HepG2 (cell line): ENCODE results near the gene TARDBP. TPM values are rescaled to one million over a fixed set of nuclear protein-coding genes. Genes with fewer than 3 reads are reported as not detected.

Experiments used
- BHLHE40 ChIP-seq: IDR thresholded peaks from 2 replicates; pipeline ENCODE4 v1.6.1; 2011; ENCODE audit warnings: low read length, improper control_type of control experiment
- CREM ChIP-seq, 2 experiments: sonication (generic) in 1 of 2; formaldehyde crosslinking in 1 of 2; IDR thresholded peaks; 2 replicates each; pipeline versions ENCODE4 v1.4.0 to v1.6.1; 2016 to 2020; ENCODE audit warnings: antibody characterized with exemption in 1 of 2, mild to moderate bottlenecking in 1 of 2, missing genetic modification reagents in 1 of 2
- GTF3A ChIP-seq: sonication (generic); formaldehyde crosslinking; conservative IDR thresholded peaks from 2 replicates; pipeline ENCODE4 v1.4.0; 2020; ENCODE audit warnings: mild to moderate bottlenecking, missing genetic modification reagents
- HNRNPL ChIP-seq: fragments of 200-400 bp; formaldehyde crosslinking; IDR thresholded peaks from 2 replicates; pipeline ENCODE4 v1.6.1; 2017; ENCODE audit warnings: mild to moderate bottlenecking, low read depth, low read length
- KDM6A ChIP-seq: IDR thresholded peaks from 2 replicates; pipeline ENCODE4 v1.6.1; 2016; ENCODE audit warnings: low read depth
- PLRG1 ChIP-seq: fragments of 450-650 bp; conservative IDR thresholded peaks from 2 replicates; pipeline ENCODE4 v1.6.1; 2016
- RAD51 ChIP-seq: fragments of 450-650 bp; IDR thresholded peaks from 2 replicates; pipeline ENCODE4 v1.6.1; 2016; ENCODE audit warnings: borderline replicate concordance
- STAG1 ChIP-seq: sonication (generic); formaldehyde crosslinking; IDR thresholded peaks from 2 replicates; pipeline ENCODE4 v1.4.0; 2020; ENCODE audit warnings: missing genetic modification reagents
- TOE1 ChIP-seq: sonication (generic); formaldehyde crosslinking; IDR thresholded peaks from 2 replicates; pipeline ENCODE4 v1.4.0; 2020; ENCODE audit warnings: mild to moderate bottlenecking, missing genetic modification reagents
- ZBTB7A ChIP-seq: sonication (generic); formaldehyde crosslinking; IDR thresholded peaks from 2 replicates; pipeline ENCODE4 v1.8.0; 2022; ENCODE audit warnings: mild to moderate bottlenecking, missing genetic modification reagents
- ZFP62 ChIP-seq: sonication (generic); formaldehyde crosslinking; IDR thresholded peaks from 2 replicates; pipeline ENCODE4 v1.4.0; 2020; ENCODE audit warnings: missing genetic modification reagents
- ZNF260 ChIP-seq: sonication (generic); formaldehyde crosslinking; IDR thresholded peaks from 2 replicates; pipeline ENCODE4 v1.4.0; 2020; ENCODE audit warnings: missing genetic modification reagents, low read depth, mild to moderate bottlenecking, borderline replicate concordance
- ZNF274 ChIP-seq: sonication (generic); formaldehyde crosslinking; IDR thresholded peaks from 2 replicates; pipeline ENCODE4 v1.5.1; 2020; ENCODE audit warnings: mild to moderate bottlenecking, missing genetic modification reagents
- ZNF598 ChIP-seq: sonication (generic); formaldehyde crosslinking; IDR thresholded peaks from 2 replicates; pipeline ENCODE4 v1.5.1; 2020; ENCODE audit warnings: mild to moderate bottlenecking, missing genetic modification reagents, borderline replicate concordance
- ZNF629 ChIP-seq: sonication (generic); formaldehyde crosslinking; conservative IDR thresholded peaks from 2 replicates; pipeline ENCODE4 v1.5.0; 2020; ENCODE audit warnings: missing genetic modification reagents
- polyA plus RNA-seq, 8 experiments: library from polyadenylated mRNA; depleted of rRNA in 3 of 8; stranded (reverse) in 7 of 8; unstranded in 1 of 8; fragments of >200 nt; fragmentation: Illumina TruSeq in 4 of 8; extraction: Trizol in 4 of 8; gene quantifications; 2 replicates each; pipeline versions ENCODE4 v1.2.1 to v1.2.3, GENCODE V29; 2011 to 2016; ENCODE audit warnings: low read depth in 4 of 8, missing spikeins in 1 of 8, mixed read lengths in 1 of 8; ENCODE audit not compliant: insufficient read depth in 1 of 8
- total RNA-seq, 5 experiments: library from RNA; depleted of rRNA; stranded (reverse); fragments of >200 nt; fragmentation: Illumina TruSeq; extraction: Trizol; gene quantifications; 2 replicates each; pipeline ENCODE4 v1.2.3, GENCODE V29; 2016; ENCODE audit warnings: low read depth in 1 of 5
- TF ChIP-seq, protein P1 (sequence below): IDR thresholded peaks from 2 replicates; pipeline ENCODE4 v1.6.1; 2016; ENCODE audit warnings: control low read depth
- TF ChIP-seq, protein P2 (sequence below): sonication (generic); formaldehyde crosslinking; IDR thresholded peaks from 2 replicates; pipeline ENCODE4 v1.5.0; 2020; ENCODE audit warnings: missing genetic modification reagents
- TF ChIP-seq, protein P3 (sequence below): sonication (generic); formaldehyde crosslinking; IDR thresholded peaks from 2 replicates; pipeline ENCODE4 v1.4.0; 2020; ENCODE audit warnings: missing genetic modification reagents
- TF ChIP-seq, protein P4 (sequence below): sonication (generic); formaldehyde crosslinking; IDR thresholded peaks from 2 replicates; pipeline ENCODE4 v1.4.0; 2020; ENCODE audit warnings: missing genetic modification reagents, low read depth, mild to moderate bottlenecking, borderline replicate concordance
- TF ChIP-seq, protein P5 (sequence below): sonication (generic); formaldehyde crosslinking; conservative IDR thresholded peaks from 2 replicates; pipeline ENCODE4 v1.4.0; 2020; ENCODE audit warnings: missing genetic modification reagents
- TF ChIP-seq, protein P6 (sequence below): sonication (generic); formaldehyde crosslinking; IDR thresholded peaks from 2 replicates; pipeline ENCODE4 v1.8.1; 2023; ENCODE audit warnings: missing genetic modification reagents, mild to moderate bottlenecking, borderline replicate concordance

TARDBP gene
- total and polyA plus RNA-seq, 2 of the 13 experiments (the other 11 are each of a cell fraction or from before 2014, with no cell fraction given): 62.4 to 93.0 TPM

DNA sequence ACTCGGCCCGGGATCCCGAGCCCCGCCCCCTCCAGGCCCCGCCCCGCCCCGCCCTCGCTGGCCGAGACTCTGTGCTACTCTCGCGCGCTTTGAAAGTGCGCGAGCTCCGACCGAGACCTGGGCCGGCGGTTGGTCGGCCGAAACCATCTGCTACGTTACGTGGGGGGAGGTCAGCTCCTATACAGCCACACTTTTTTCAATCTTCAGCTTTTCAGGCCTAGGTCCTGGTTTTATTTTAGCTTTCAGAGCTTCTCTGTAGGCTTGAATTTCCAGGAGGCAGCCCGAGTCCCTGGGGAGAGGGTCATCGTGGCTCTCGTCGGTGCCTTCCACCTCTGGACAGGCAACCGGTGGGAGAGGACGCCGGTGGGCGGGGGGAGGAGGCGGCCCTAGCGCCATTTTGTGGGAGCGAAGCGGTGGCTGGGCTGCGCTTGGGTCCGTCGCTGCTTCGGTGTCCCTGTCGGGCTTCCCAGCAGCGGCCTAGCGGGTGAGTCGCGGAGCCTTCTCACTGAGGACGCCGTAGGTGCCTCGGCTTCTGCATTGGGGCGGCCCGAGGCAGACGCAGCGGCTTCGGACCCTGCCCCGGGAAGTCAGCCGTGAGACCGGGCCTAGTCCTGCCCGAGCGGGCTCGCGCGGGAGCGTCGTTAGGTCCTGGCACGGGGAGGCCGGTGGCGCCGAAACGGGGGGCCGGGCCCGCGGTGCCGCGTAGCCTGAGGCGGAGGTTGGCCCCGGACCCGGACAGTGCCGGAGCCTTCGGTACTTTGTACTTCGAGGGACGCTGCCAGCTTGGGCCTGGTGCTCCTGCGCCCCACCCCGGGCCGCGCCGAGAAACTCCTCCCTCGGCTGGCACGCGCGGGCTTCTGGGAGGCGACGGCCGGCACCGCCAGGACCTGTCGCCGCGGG is at the start of gene TARDBP (continued):
- TF ChIP-seq, protein P1, sequence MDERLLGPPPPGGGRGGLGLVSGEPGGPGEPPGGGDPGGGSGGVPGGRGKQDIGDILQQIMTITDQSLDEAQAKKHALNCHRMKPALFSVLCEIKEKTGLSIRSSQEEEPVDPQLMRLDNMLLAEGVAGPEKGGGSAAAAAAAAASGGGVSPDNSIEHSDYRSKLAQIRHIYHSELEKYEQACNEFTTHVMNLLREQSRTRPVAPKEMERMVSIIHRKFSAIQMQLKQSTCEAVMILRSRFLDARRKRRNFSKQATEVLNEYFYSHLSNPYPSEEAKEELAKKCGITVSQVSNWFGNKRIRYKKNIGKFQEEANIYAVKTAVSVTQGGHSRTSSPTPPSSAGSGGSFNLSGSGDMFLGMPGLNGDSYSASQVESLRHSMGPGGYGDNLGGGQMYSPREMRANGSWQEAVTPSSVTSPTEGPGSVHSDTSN (CRISPR knock-in tag): 0 out of 2 replicates have a peak, but pooled peaks have one; percentile 12
- TF ChIP-seq, protein P2, sequence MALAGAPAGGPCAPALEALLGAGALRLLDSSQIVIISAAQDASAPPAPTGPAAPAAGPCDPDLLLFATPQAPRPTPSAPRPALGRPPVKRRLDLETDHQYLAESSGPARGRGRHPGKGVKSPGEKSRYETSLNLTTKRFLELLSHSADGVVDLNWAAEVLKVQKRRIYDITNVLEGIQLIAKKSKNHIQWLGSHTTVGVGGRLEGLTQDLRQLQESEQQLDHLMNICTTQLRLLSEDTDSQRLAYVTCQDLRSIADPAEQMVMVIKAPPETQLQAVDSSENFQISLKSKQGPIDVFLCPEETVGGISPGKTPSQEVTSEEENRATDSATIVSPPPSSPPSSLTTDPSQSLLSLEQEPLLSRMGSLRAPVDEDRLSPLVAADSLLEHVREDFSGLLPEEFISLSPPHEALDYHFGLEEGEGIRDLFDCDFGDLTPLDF (CRISPR knock-in tag): 0 out of 2 replicates have a peak, but pooled peaks have one; percentile 63
- TF ChIP-seq, protein P3, sequence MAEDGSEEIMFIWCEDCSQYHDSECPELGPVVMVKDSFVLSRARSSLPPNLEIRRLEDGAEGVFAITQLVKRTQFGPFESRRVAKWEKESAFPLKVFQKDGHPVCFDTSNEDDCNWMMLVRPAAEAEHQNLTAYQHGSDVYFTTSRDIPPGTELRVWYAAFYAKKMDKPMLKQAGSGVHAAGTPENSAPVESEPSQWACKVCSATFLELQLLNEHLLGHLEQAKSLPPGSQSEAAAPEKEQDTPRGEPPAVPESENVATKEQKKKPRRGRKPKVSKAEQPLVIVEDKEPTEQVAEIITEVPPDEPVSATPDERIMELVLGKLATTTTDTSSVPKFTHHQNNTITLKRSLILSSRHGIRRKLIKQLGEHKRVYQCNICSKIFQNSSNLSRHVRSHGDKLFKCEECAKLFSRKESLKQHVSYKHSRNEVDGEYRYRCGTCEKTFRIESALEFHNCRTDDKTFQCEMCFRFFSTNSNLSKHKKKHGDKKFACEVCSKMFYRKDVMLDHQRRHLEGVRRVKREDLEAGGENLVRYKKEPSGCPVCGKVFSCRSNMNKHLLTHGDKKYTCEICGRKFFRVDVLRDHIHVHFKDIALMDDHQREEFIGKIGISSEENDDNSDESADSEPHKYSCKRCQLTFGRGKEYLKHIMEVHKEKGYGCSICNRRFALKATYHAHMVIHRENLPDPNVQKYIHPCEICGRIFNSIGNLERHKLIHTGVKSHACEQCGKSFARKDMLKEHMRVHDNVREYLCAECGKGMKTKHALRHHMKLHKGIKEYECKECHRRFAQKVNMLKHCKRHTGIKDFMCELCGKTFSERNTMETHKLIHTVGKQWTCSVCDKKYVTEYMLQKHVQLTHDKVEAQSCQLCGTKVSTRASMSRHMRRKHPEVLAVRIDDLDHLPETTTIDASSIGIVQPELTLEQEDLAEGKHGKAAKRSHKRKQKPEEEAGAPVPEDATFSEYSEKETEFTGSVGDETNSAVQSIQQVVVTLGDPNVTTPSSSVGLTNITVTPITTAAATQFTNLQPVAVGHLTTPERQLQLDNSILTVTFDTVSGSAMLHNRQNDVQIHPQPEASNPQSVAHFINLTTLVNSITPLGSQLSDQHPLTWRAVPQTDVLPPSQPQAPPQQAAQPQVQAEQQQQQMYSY (CRISPR knock-in tag): no peak
- TF ChIP-seq GTF3A (CRISPR knock-in tag): no peak
- TF ChIP-seq PLRG1: no peak
- TF ChIP-seq, protein P4, sequence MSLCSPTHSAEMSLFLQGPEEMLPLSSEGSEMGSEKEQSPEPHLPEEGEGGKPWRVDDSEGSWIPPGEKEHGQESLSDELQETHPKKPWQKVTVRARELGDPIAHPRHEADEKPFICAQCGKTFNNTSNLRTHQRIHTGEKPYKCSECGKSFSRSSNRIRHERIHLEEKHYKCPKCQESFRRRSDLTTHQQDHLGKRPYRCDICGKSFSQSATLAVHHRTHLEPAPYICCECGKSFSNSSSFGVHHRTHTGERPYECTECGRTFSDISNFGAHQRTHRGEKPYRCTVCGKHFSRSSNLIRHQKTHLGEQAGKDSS (CRISPR knock-in tag): no peak; the same call in 1 of the 2 replicates
- no peak for TF ChIP-seq ZFP62 (CRISPR knock-in tag)
- no peak; the same call in 1 of the 2 replicates for TF ChIP-seq ZBTB7A (CRISPR knock-in tag)
- TF ChIP-seq, protein P5, sequence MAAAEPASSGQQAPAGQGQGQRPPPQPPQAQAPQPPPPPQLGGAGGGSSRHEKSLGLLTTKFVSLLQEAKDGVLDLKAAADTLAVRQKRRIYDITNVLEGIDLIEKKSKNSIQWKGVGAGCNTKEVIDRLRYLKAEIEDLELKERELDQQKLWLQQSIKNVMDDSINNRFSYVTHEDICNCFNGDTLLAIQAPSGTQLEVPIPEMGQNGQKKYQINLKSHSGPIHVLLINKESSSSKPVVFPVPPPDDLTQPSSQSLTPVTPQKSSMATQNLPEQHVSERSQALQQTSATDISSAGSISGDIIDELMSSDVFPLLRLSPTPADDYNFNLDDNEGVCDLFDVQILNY (CRISPR knock-in tag): no peak; the same call in 1 of the 2 replicates
- TF ChIP-seq ZNF274 (CRISPR knock-in tag): no peak; the same call in 1 of the 2 replicates
- no peak for TF ChIP-seq RAD51
- TF ChIP-seq BHLHE40: peak; percentile 96
- TF ChIP-seq ZNF598: no peak
- no peak for TF ChIP-seq ZNF260 (CRISPR knock-in tag)
- TF ChIP-seq CREM (IDR thresholded peaks at IDR 0.05): peak; percentile 68; the same call in 1 of the 2 replicates
- no peak for TF ChIP-seq CREM (CRISPR knock-in tag; IDR thresholded peaks at IDR 0.05)
- TF ChIP-seq ZNF629: no peak; the same call in 1 of the 2 replicates
- no peak for TF ChIP-seq KDM6A (CRISPR knock-in tag)
- TF ChIP-seq HNRNPL: peak; percentile 69; the same call in 1 of the 2 replicates
- TF ChIP-seq, protein P6, sequence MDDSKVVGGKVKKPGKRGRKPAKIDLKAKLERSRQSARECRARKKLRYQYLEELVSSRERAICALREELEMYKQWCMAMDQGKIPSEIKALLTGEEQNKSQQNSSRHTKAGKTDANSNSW: 0 out of 2 replicates have a peak, but pooled peaks have one; percentile 71
- TF ChIP-seq STAG1 (CRISPR knock-in tag): no peak
- no peak for TF ChIP-seq TOE1 (CRISPR knock-in tag)
